H1 (cell line): ENCODE measurements around the gene GPR156. TPM values are rescaled to one million over a fixed set of nuclear protein-coding genes. Genes with fewer than 3 reads are reported as not detected.

Source experiments
- CTCF ChIA-PET: fragments of 300-600 bp; sonication (Branson Sonifier 250); formaldehyde crosslinking; loops from one replicate; lab custom pipeline; 2021; ENCODE audit not compliant: partially characterized antibody; lab: Charles Lee
- POLR2A ChIA-PET: fragments of 300-600 bp; sonication (Branson Sonifier 250); formaldehyde crosslinking; loops from one replicate; lab custom pipeline; 2021; ENCODE audit warnings: inconsistent platforms; ENCODE audit not compliant: partially characterized antibody; lab: Charles Lee
- DNase-seq, 2 experiments: peaks; one replicate each; pipeline versions ENCODE4 v3.0.0 to v3.0.0-alpha.2; 2010 to 2022; ENCODE audit warnings: low spot score in 2 of 2, low read depth in 1 of 2, mixed read lengths in 1 of 2
- FAIRE-seq: peaks from 2 replicates; lab custom pipeline; 2011; peaks lifted over from hg19 to GRCh38; lab: Jason Lieb, UNC
- H2AFZ ChIP-seq: 2 replicates; pipeline ENCODE4 v1.8.1; 2012; ENCODE audit warnings: low read length, inconsistent platforms
- H2AK5ac ChIP-seq: 2 replicates; pipeline ENCODE4 v1.6.1; 2013; ENCODE audit warnings: low read depth, low read length
- H2BK120ac ChIP-seq: replicated peaks from 2 replicates; pipeline ENCODE3; 2013; ENCODE audit warnings: low read depth, low read length, inconsistent platforms
- H2BK12ac ChIP-seq: 2 replicates; pipeline ENCODE4 v1.6.1; 2013; ENCODE audit warnings: low read depth, low read length
- H2BK15ac ChIP-seq: 2 replicates; pipeline ENCODE4 v1.6.1; 2013; ENCODE audit warnings: low read length
- H2BK20ac ChIP-seq: 2 replicates; pipeline ENCODE4 v1.6.1; 2013; ENCODE audit warnings: low read length
- H2BK5ac ChIP-seq: 2 replicates; pipeline ENCODE4 v1.6.1; 2013; ENCODE audit warnings: low read depth, low read length
- H3K14ac ChIP-seq: 2 replicates; pipeline ENCODE4 v1.6.1; 2013; ENCODE audit warnings: inconsistent platforms; ENCODE audit not compliant: insufficient read length
- H3K18ac ChIP-seq: 2 replicates; pipeline ENCODE4 v1.6.1; 2013; ENCODE audit warnings: low read length; ENCODE audit errors: extremely low read depth
- H3K23ac ChIP-seq: 2 replicates; pipeline ENCODE4 v1.6.1; 2013; ENCODE audit warnings: inconsistent platforms; ENCODE audit not compliant: insufficient read length
- H3K23me2 ChIP-seq: 2 replicates; pipeline ENCODE4 v1.6.1; 2013; ENCODE audit warnings: low read depth, low read length
- H3K27ac ChIP-seq: 2 replicates; pipeline ENCODE4 v1.6.1; 2011; ENCODE audit warnings: low read depth, low read length, inconsistent platforms
- H3K27me3 ChIP-seq, 4 experiments: replicated peaks in 1 of 4; 1 replicate in 1 of 4; 2 replicates in 3 of 4; pipeline versions ENCODE4 v1.6.1 to v1.8.1; 2011 to 2013; ENCODE audit warnings: low read length in 3 of 4, mild to moderate bottlenecking in 3 of 4, inconsistent platforms in 2 of 4, mixed read lengths in 2 of 4, moderate library complexity in 1 of 4; ENCODE audit not compliant: control insufficient read depth in 3 of 4, insufficient read depth in 3 of 4; ENCODE audit errors: extremely low read depth in 1 of 4
- H3K36me3 ChIP-seq, 4 experiments: 2 replicates each; pipeline versions ENCODE4 v1.6.1 to v1.8.1; 2011 to 2013; ENCODE audit warnings: mild to moderate bottlenecking in 4 of 4, low read length in 3 of 4, moderate library complexity in 2 of 4, control low read depth in 1 of 4, inconsistent platforms in 1 of 4; ENCODE audit not compliant: insufficient read depth in 4 of 4, control insufficient read depth in 2 of 4
- H3K4ac ChIP-seq: replicated peaks from 2 replicates; pipeline ENCODE3; 2013; ENCODE audit warnings: low read length, low read depth, mixed read lengths, inconsistent platforms; ENCODE audit not compliant: insufficient read length
- H3K4me1 ChIP-seq, 4 experiments: replicated peaks in 1 of 4; 1 replicate in 1 of 4; 2 replicates in 3 of 4; pipeline versions ENCODE4 v1.6.1 to v1.8.1; 2011 to 2013; ENCODE audit warnings: low read length in 3 of 4, inconsistent platforms in 2 of 4, mixed read lengths in 1 of 4; ENCODE audit not compliant: insufficient read depth in 4 of 4, control insufficient read depth in 3 of 4
- H3K4me2 ChIP-seq, 2 experiments: 2 replicates each; pipeline versions ENCODE4 v1.6.1 to v1.8.1; 2011 to 2013; ENCODE audit warnings: low read depth in 2 of 2, low read length in 2 of 2, control low read depth in 1 of 2, inconsistent platforms in 1 of 2, mild to moderate bottlenecking in 1 of 2; ENCODE audit not compliant: insufficient read depth in 1 of 2
- H3K4me3 ChIP-seq, 4 experiments: fragments of 200-600, 300-600 bp in 1 of 4; sonication (generic), shearing (Covaris generic), sonication (Bioruptor Twin) in 1 of 4; 2 replicates each; pipeline versions ENCODE4 v1.5.1 to v1.8.1; 2011 to 2016; ENCODE audit warnings: low read length in 4 of 4, low read depth in 3 of 4, control low read depth in 2 of 4, inconsistent platforms in 2 of 4, mild to moderate bottlenecking in 2 of 4, mixed read lengths in 1 of 4, moderate library complexity in 1 of 4; ENCODE audit not compliant: insufficient read depth in 2 of 4; ENCODE audit errors: extremely low read depth in 1 of 4
- H3K56ac ChIP-seq: replicated peaks from 2 replicates; pipeline ENCODE3; 2013; ENCODE audit warnings: low read depth, mild to moderate bottlenecking, mixed read lengths, low read length, inconsistent platforms; ENCODE audit not compliant: insufficient read length
- H3K79me1 ChIP-seq: 2 replicates; pipeline ENCODE4 v1.6.1; 2013; ENCODE audit warnings: low read depth, low read length, control low read depth
- H3K79me2 ChIP-seq, 2 experiments: 2 replicates each; pipeline versions ENCODE4 v1.6.1 to v1.8.1; 2012 to 2013; ENCODE audit warnings: low read length in 2 of 2, mild to moderate bottlenecking in 2 of 2, inconsistent platforms in 1 of 2; ENCODE audit not compliant: insufficient read depth in 2 of 2, control insufficient read depth in 1 of 2
- H3K9ac ChIP-seq, 4 experiments: replicated peaks in 1 of 4; 1 replicate in 1 of 4; 2 replicates in 3 of 4; pipeline versions ENCODE4 v1.6.1 to v1.8.1; 2011 to 2013; ENCODE audit warnings: low read depth in 3 of 4, low read length in 3 of 4, control low read depth in 2 of 4, mild to moderate bottlenecking in 2 of 4, moderate library complexity in 2 of 4, inconsistent platforms in 1 of 4; ENCODE audit errors: extremely low read depth in 1 of 4
- H3K9me3 ChIP-seq, 2 experiments: 2 replicates each; pipeline versions ENCODE4 v1.6.1 to v1.8.1; 2012 to 2013; ENCODE audit warnings: mild to moderate bottlenecking in 2 of 2, moderate library complexity in 2 of 2, control low read depth in 1 of 2, inconsistent platforms in 1 of 2, low read depth in 1 of 2, low read length in 1 of 2, mixed read lengths in 1 of 2; ENCODE audit not compliant: insufficient read depth in 2 of 2
- H4K20me1 ChIP-seq, 2 experiments: replicated peaks in 1 of 2; 2 replicates each; pipeline versions ENCODE3 to v1.8.1; 2011 to 2013; ENCODE audit warnings: inconsistent platforms in 2 of 2, low read length in 2 of 2, mild to moderate bottlenecking in 1 of 2; ENCODE audit not compliant: insufficient read depth in 2 of 2, control insufficient read depth in 1 of 2
- H4K5ac ChIP-seq: 2 replicates; pipeline ENCODE4 v1.6.1; 2013; ENCODE audit warnings: low read length, low read depth, mixed read lengths, inconsistent platforms; ENCODE audit not compliant: insufficient read length
- H4K8ac ChIP-seq: 2 replicates; pipeline ENCODE4 v1.8.0; 2013; ENCODE audit warnings: mild to moderate bottlenecking, moderate library complexity, low read length, inconsistent platforms; ENCODE audit not compliant: insufficient read depth; ENCODE audit errors: extremely low read depth
- H4K91ac ChIP-seq: replicated peaks from 2 replicates; pipeline ENCODE3; 2013; ENCODE audit warnings: low read length, mixed read lengths, inconsistent platforms; ENCODE audit not compliant: insufficient read length
- ASH2L ChIP-seq: fragments of 200-600, 300-600 bp; sonication (generic); IDR thresholded peaks from one replicate; pipeline ENCODE4 v1.7.1; 2017; ENCODE audit warnings: low read length
- CEBPB ChIP-seq: IDR thresholded peaks from 2 replicates; pipeline ENCODE4 v1.6.1; 2012; ENCODE audit warnings: low read depth, low read length
- CREB1 ChIP-seq: IDR thresholded peaks from 2 replicates; pipeline ENCODE4 v1.6.1; 2012; ENCODE audit warnings: inconsistent platforms
- FOSL1 ChIP-seq: IDR thresholded peaks from 2 replicates; pipeline ENCODE4 v1.6.1; 2011; ENCODE audit warnings: mild to moderate bottlenecking, low read depth, low read length, moderate library complexity; ENCODE audit not compliant: insufficient read depth
- NANOG ChIP-seq: IDR thresholded peaks from 2 replicates; pipeline ENCODE4 v1.6.1; 2011; ENCODE audit warnings: low read length, low read depth, mild to moderate bottlenecking, inconsistent platforms; ENCODE audit not compliant: insufficient read depth, poor library complexity, severe bottlenecking
- RAD21 ChIP-seq, 2 experiments: IDR thresholded peaks in 1 of 2; conservative IDR thresholded peaks in 1 of 2; 2 replicates each; pipeline ENCODE4 v1.6.1; 2011; ENCODE audit warnings: low read depth in 2 of 2, low read length in 2 of 2, improper control_type of control experiment in 1 of 2, inconsistent platforms in 1 of 2, mild to moderate bottlenecking in 1 of 2, moderate library complexity in 1 of 2
- SP2 ChIP-seq: IDR thresholded peaks from 2 replicates; pipeline ENCODE4 v1.6.1; 2012; ENCODE audit warnings: mild to moderate bottlenecking, low read length, inconsistent platforms
- TCF12 ChIP-seq: IDR thresholded peaks from 2 replicates; pipeline ENCODE4 v1.6.1; 2011; ENCODE audit warnings: low read depth, mild to moderate bottlenecking, low read length
- YY1 ChIP-seq: IDR thresholded peaks from 2 replicates; pipeline ENCODE4 v1.6.1; 2011; ENCODE audit warnings: low read depth, mild to moderate bottlenecking, low read length
- WGBS, 2 experiments: shearing (Covaris generic) in 1 of 2; methylation state at CpG; one replicate each; pipeline versions ENCODE4 v1.1.6 to v1.1.7; 2013 to 2015; ENCODE audit warnings: low lambda C conversion rate in 2 of 2, mixed read lengths in 2 of 2, inconsistent platforms in 1 of 2, low coverage in 1 of 2, missing lambda C conversion rate in 1 of 2; ENCODE audit not compliant: insufficient replicate concordance in 2 of 2, insufficient coverage in 1 of 2, insufficient read length in 1 of 2; ENCODE audit errors: extremely low coverage in 1 of 2, missing lambda C conversion rate in 1 of 2; 5-methylcytosine and 5-hydroxymethylcytosine counted together
- polyA plus RNA-seq, 7 experiments: library from polyadenylated mRNA; depleted of rRNA in 3 of 7; stranded (reverse) in 5 of 7; unstranded in 2 of 7; fragments of >200 nt in 5 of 7; fragments of 200-250 nt in 2 of 7; gene quantifications; 1 replicate in 5 of 7; 2 replicates in 1 of 7; 4 replicates in 1 of 7; pipeline versions ENCODE4 v1.2.1 to v1.2.3, GENCODE V29; 2011 to 2013; ENCODE audit warnings: missing spikeins in 2 of 7, mixed read lengths in 2 of 7
- total RNA-seq: library from RNA; stranded (reverse); fragmentation: NEBNext Ultra II Directional; extraction: Animal tissue kit (Norgen Biotek cat#: 25700); gene quantifications from 2 replicates; pipeline ENCODE4 v1.2.1, GENCODE V29; 2021

Gene GPR156
- total and polyA plus RNA-seq, 2 of the 8 experiments (the other 6 are each of a cell fraction or from before 2014, with no cell fraction given) = 1.6 to 1.8 TPM

DNA sequence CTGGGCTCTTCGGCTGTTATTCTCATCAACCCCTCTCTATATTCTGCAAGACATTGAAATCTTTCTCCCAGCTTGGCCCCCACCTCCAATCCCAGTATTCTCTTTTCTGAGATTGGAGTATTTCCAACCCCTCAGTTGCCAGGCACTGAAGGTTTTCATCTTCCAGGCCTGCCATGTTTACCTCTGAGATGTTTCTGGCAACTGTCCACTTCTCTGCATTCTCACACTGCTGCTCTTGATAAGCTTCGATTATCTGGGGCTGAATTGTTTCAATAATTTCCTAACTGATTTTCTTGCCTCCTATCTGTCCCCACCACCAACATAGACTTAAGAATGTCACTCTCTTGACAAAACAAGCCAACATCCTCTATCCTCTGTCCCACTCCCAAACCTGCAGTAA lies 1.4 kb upstream of the GPR156 start:
- no peak overlapping the region for H4K91ac ChIP-seq
- no peak overlapping the region for H2AK5ac ChIP-seq
- H2BK20ac ChIP-seq = no peak overlapping the region
- H3K4me3 ChIP-seq = no peak overlapping the region
- no peak overlapping the region for H3K56ac ChIP-seq
- no peak overlapping the region for H4K8ac ChIP-seq
- no peak overlapping the region for H3K4ac ChIP-seq
- H4K20me1 ChIP-seq = no peaks in the 10 kb centered on the region
- H2AFZ ChIP-seq = no peak overlapping the region
- H3K9ac ChIP-seq = no peak overlapping the region
- H3K4me1 ChIP-seq = peaks cover 0 to 5% (median 3%) of the 10 kb centered on the region in 4 experiments; a peak in 4 of 7 replicates
- H3K27ac ChIP-seq = no peak overlapping the region
- no peak overlapping the region for H3K18ac ChIP-seq
- H2BK5ac ChIP-seq = no peak overlapping the region
- H2BK120ac ChIP-seq = no peak overlapping the region
- no peak overlapping the region for H3K14ac ChIP-seq
- WGBS, 2 experiments = 91% methylated on average over 2 of the region's 2 CpGs; no CpG with 5 or more reads in 1 of the 2 experiments
- ChIA-PET CTCF (no interaction called here), POLR2A (interaction anchor here (1.3 kb wide), 1 partner anchor 62 kb away, joined by 3 read pairs; the partner anchor contains the start of gene LRRC58)
- H3K23me2 ChIP-seq = peaks cover 3% of the 10 kb centered on the region; the same call in 1 of the 2 replicates
- no peak overlapping the region for H3K4me2 ChIP-seq
- no peaks in the 10 kb centered on the region for H3K79me1 ChIP-seq
- no peak overlapping the region for H4K5ac ChIP-seq
- no peak overlapping the region for H2BK15ac ChIP-seq
- no peaks in the 10 kb centered on the region; a peak in 1 of 4 replicates for H3K9me3 ChIP-seq
- no peak for FAIRE-seq
- no peaks in the 10 kb centered on the region for H3K36me3 ChIP-seq
- H3K27me3 ChIP-seq = peaks cover 0 to 28% (median 19%) of the 10 kb centered on the region in 4 experiments; a peak in 6 of 7 replicates
- H2BK12ac ChIP-seq = no peak overlapping the region
- H3K23ac ChIP-seq = no peak overlapping the region
- TF ChIP-seq YY1 (no peak), TCF12 (no peak), ASH2L (no peak), SP2 (no peak), CEBPB (no peak), NANOG (no peak), RAD21 (IDR thresholded peaks at IDR 0.05 in 1 of 2, conservative IDR thresholded peaks at IDR 0.05 in 1 of 2; ENCODE audit: low read depth in 2 of 2, low read length in 2 of 2) (no peak), CREB1 (no peak), FOSL1 (no peak)
- H3K79me2 ChIP-seq = no peaks in the 10 kb centered on the region
- DNase-seq = no peak
